T-helper 2 cell treated with Interferon-gamma antibody and Interleukin-4, amounts not matched to agents 5 μg/mL and 100 μg/mL, for 36 hours (primary cell): ENCODE measurements around the gene NSUN7.
"Not testable (repeated sequence)": the region's sequence is repeated elsewhere in the genome, so short reads cannot be mapped to it uniquely, and the experiment has no call there.

ENCODE experiments used
- DNase-seq: peaks from one replicate; pipeline ENCODE4 v3.0.0; 2021; ENCODE audit warnings: low spot score
- H3K27ac Mint-ChIP-seq: one replicate; pipeline ENCODE4 v1.8.0; 2021; ENCODE audit warnings: mild to moderate bottlenecking, mixed read lengths
- H3K27me3 Mint-ChIP-seq: one replicate; pipeline ENCODE4 v1.8.0; 2021; ENCODE audit warnings: low read depth, mixed read lengths
- H3K36me3 Mint-ChIP-seq: one replicate; pipeline ENCODE4 v1.8.0; 2021; ENCODE audit warnings: low read depth, mixed read lengths
- H3K4me1 Mint-ChIP-seq: one replicate; pipeline ENCODE4 v1.8.0; 2021; ENCODE audit warnings: low read depth, mixed read lengths
- H3K4me3 Mint-ChIP-seq: one replicate; pipeline ENCODE4 v1.8.0; 2022; ENCODE audit warnings: mild to moderate bottlenecking, moderate library complexity, mixed read lengths
- H3K9me3 Mint-ChIP-seq: one replicate; pipeline ENCODE4 v1.8.0; 2021; ENCODE audit warnings: mixed read lengths

NSUN7 gene

GRCh38 chr4:40811956-40812355, 62.2 kb downstream of the NSUN7 start:
- DNase-seq = no peak

GRCh38 chr4:40812386-40812785, 62.6 kb downstream of the NSUN7 start:
- no peak for DNase-seq
- Mint-ChIP-seq H3K4me1 (no peaks in the 10 kb centered on the region), H3K27me3 (peaks cover 12% of the 10 kb centered on the region), H3K36me3 (no peaks in the 10 kb centered on the region), H3K27ac (no peak overlapping the region), H3K9me3 (no peaks in the 10 kb centered on the region), H3K4me3 (no peak overlapping the region)

More at GRCh38 chr4:40811956-40812355, 62.2 kb downstream of the NSUN7 start:
- Mint-ChIP-seq H3K36me3 (no peaks in the 10 kb centered on the region), H3K4me1 (no peaks in the 10 kb centered on the region), H3K27ac (no peak overlapping the region), H3K27me3 (peaks cover 12% of the 10 kb centered on the region), H3K9me3 (no peaks in the 10 kb centered on the region), H3K4me3 (no peak overlapping the region)

- DNase-seq = no peak
- no peaks in the 10 kb centered on the region for H3K4me1 Mint-ChIP-seq
- no peaks in the 10 kb centered on the region for H3K9me3 Mint-ChIP-seq
- H3K27ac Mint-ChIP-seq = no peak overlapping the region
- peaks cover 12% of the 10 kb centered on the region for H3K27me3 Mint-ChIP-seq
- H3K4me3 Mint-ChIP-seq = no peak overlapping the region
- H3K36me3 Mint-ChIP-seq = no peaks in the 10 kb centered on the region
Measured at GRCh38 chr4:40812856-40813255, 63.1 kb downstream of the NSUN7 start.

GRCh38 chr4:40817157-40817556, 67.4 kb downstream of the NSUN7 start:
- not testable (repeated sequence) for H3K4me1 Mint-ChIP-seq, H3K36me3 Mint-ChIP-seq, H3K4me3 Mint-ChIP-seq, H3K9me3 Mint-ChIP-seq, H3K27ac Mint-ChIP-seq, H3K27me3 Mint-ChIP-seq, DNase-seq

GRCh38 chr4:40820101-40820500, 70.3 kb downstream of the NSUN7 start:
- Mint-ChIP-seq H3K4me3 (no peak overlapping the region), H3K9me3 (no peaks in the 10 kb centered on the region), H3K36me3 (no peaks in the 10 kb centered on the region), H3K27ac (no peak overlapping the region), H3K4me1 (no peaks in the 10 kb centered on the region), H3K27me3 (no peaks in the 10 kb centered on the region)
- no peak for DNase-seq

- Mint-ChIP-seq H3K4me3 (no peak overlapping the region), H3K36me3 (no peaks in the 10 kb centered on the region), H3K27ac (no peak overlapping the region), H3K4me1 (no peaks in the 10 kb centered on the region), H3K27me3 (no peaks in the 10 kb centered on the region), H3K9me3 (no peaks in the 10 kb centered on the region)
- DNase-seq = no peak
Measured at GRCh38 chr4:40822420-40823166, 72.8 kb downstream of the NSUN7 start.

- Mint-ChIP-seq H3K27me3 (no peaks in the 10 kb centered on the region), H3K4me1 (no peaks in the 10 kb centered on the region), H3K9me3 (no peaks in the 10 kb centered on the region), H3K4me3 (no peak overlapping the region), H3K36me3 (no peaks in the 10 kb centered on the region), H3K27ac (no peak overlapping the region)
- no peak for DNase-seq
Measured at GRCh38 chr4:40825014-40825838, 75.5 kb downstream of the NSUN7 start.

- H3K9me3 Mint-ChIP-seq = no peaks in the 10 kb centered on the region
- no peak overlapping the region for H3K27ac Mint-ChIP-seq
Measured at GRCh38 chr4:40826821-40827220, 77.1 kb downstream of the NSUN7 start.

GRCh38 chr4:40827758-40828157, 78.0 kb downstream of the NSUN7 start:
- DNase-seq = no peak
- Mint-ChIP-seq H3K4me1 (no peaks in the 10 kb centered on the region), H3K9me3 (no peaks in the 10 kb centered on the region), H3K27ac (no peak overlapping the region), H3K4me3 (no peak overlapping the region), H3K36me3 (no peaks in the 10 kb centered on the region), H3K27me3 (no peaks in the 10 kb centered on the region)

More at GRCh38 chr4:40826821-40827220, 77.1 kb downstream of the NSUN7 start:
- H3K27me3 Mint-ChIP-seq = no peaks in the 10 kb centered on the region
- no peaks in the 10 kb centered on the region for H3K4me1 Mint-ChIP-seq
- no peak overlapping the region for H3K4me3 Mint-ChIP-seq
- H3K36me3 Mint-ChIP-seq = no peaks in the 10 kb centered on the region
- DNase-seq = no peak

GRCh38 chr4:40828661-40829060, 78.9 kb downstream of the NSUN7 start:
- no peaks in the 10 kb centered on the region for H3K9me3 Mint-ChIP-seq
- no peak overlapping the region for H3K4me3 Mint-ChIP-seq
- no peak overlapping the region for H3K27ac Mint-ChIP-seq
- no peaks in the 10 kb centered on the region for H3K27me3 Mint-ChIP-seq
- DNase-seq = no peak
- no peaks in the 10 kb centered on the region for H3K4me1 Mint-ChIP-seq
- H3K36me3 Mint-ChIP-seq = no peaks in the 10 kb centered on the region

- Mint-ChIP-seq H3K27me3 (no peaks in the 10 kb centered on the region), H3K4me1 (no peaks in the 10 kb centered on the region), H3K4me3 (no peak overlapping the region), H3K27ac (no peak overlapping the region), H3K9me3 (no peaks in the 10 kb centered on the region), H3K36me3 (no peaks in the 10 kb centered on the region)
- no peak for DNase-seq
Measured at GRCh38 chr4:40829586-40829985, 79.8 kb downstream of the NSUN7 start.

- Mint-ChIP-seq H3K27me3 (no peaks in the 10 kb centered on the region), H3K9me3 (no peaks in the 10 kb centered on the region), H3K4me1 (no peaks in the 10 kb centered on the region)
Measured at GRCh38 chr4:40831146-40831907, 81.6 kb downstream of the NSUN7 start.

GRCh38 chr4:40832175-40832574, 82.4 kb downstream of the NSUN7 start:
- Mint-ChIP-seq H3K9me3 (no peaks in the 10 kb centered on the region), H3K27ac (peak overlapping the region; percentile 6), H3K4me1 (no peaks in the 10 kb centered on the region), H3K36me3 (no peaks in the 10 kb centered on the region), H3K4me3 (no peak overlapping the region), H3K27me3 (no peaks in the 10 kb centered on the region)
- DNase-seq = no peak

More at GRCh38 chr4:40831146-40831907, 81.6 kb downstream of the NSUN7 start:
- Mint-ChIP-seq H3K27ac (no peak overlapping the region), H3K36me3 (no peaks in the 10 kb centered on the region), H3K4me3 (no peak overlapping the region)
- DNase-seq = no peak

GRCh38 chr4:40833212-40833611, 83.5 kb downstream of the NSUN7 start:
- Mint-ChIP-seq H3K27me3 (no peaks in the 10 kb centered on the region), H3K27ac (no peak overlapping the region), H3K36me3 (no peaks in the 10 kb centered on the region), H3K4me3 (no peak overlapping the region), H3K4me1 (no peaks in the 10 kb centered on the region), H3K9me3 (no peaks in the 10 kb centered on the region)
- DNase-seq = no peak
